Measurements from ENCODE around the gene IL1RAP.

The IL1RAP gene

DNA sequence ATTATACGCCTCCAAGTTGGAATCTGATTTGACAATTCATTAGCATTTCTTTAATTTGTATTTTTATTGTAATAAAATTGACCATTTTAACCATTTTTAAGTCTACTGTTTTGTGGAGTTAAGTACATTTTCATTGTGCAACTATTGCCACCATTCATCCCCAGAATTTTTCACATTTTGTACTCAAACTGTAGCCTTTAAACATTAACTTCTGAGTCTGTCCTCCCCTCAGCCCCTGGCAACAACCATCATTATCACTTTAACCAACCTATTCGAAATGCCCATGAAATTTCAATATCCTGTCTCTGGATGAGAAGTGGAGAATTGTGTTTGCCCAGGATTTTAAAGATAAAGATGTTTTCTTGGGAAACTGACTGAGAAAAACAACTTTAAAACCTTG lies 27.7 kb downstream of the IL1RAP start:
- DNase-seq (ENCODE audit: low read depth in 2 of 2), result no peak

DNA sequence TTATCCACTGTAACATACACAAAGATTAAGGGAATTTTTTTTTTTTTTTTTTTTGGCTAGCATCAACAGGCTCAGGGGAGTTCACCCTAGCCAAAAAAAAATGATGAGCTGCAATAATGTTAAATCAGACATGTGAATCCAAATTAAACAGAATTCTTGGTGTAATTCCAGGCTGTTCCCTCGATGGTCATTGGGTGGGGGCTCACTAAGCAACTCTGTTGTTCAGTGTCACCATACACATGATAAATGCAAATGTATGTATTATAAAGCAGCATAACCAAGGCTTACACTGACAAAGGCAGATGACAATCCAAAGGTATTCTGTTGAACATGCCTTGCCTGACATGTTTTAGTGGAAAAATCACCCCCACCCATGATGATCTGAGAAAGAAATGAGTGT lies 29.0 kb downstream of the IL1RAP start:
- no peak for DNase-seq (ENCODE audit: low read depth in 2 of 2)

DNA sequence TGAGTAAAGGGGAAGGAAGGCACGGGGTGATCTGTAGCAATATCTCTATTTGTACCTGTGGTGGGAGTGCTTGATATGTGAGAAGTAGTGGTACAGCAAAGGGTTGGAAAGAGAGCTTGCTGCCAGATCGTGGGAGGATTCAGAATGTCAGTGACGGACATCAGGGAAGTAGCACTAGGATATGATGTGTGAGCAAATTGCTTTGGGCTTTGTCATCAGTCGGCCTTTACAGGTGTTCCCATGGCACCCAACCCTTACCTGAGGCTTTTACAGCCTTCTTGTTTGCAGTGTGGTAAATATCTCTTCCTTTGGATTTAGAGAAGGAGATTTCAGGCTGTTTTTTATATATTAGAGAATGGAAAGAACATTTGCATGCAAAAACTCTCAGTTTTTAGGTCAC lies 29.8 kb downstream of the IL1RAP start:
- DNase-seq (ENCODE audit: low read depth in 2 of 2), result no peak

DNA sequence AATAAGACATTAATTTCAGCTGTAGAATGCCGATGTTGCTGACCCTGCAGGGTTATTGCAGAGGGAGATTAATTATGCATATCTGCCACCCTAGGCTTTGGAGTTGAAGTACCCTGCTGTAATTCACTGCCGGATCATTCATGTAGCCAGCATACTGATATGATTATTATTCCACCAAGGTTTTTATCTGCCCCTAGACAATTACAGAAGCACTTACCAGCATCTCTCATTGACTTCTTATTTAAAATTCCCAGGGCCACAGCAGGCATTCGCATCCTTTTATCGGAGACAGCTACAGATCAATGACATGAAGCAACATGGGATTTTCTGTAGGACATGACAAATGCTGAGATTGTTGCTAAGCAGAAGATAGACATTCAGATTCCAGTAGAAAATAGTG lies 31.3 kb downstream of the IL1RAP start:
- DNase-seq (ENCODE audit: low read depth in 2 of 2), result no peak

- no peak for DNase-seq (ENCODE audit: low read depth in 2 of 2)
These were observed 33.1 kb downstream of the IL1RAP start for GRCh38 chr3:190546881-190547510.

DNA sequence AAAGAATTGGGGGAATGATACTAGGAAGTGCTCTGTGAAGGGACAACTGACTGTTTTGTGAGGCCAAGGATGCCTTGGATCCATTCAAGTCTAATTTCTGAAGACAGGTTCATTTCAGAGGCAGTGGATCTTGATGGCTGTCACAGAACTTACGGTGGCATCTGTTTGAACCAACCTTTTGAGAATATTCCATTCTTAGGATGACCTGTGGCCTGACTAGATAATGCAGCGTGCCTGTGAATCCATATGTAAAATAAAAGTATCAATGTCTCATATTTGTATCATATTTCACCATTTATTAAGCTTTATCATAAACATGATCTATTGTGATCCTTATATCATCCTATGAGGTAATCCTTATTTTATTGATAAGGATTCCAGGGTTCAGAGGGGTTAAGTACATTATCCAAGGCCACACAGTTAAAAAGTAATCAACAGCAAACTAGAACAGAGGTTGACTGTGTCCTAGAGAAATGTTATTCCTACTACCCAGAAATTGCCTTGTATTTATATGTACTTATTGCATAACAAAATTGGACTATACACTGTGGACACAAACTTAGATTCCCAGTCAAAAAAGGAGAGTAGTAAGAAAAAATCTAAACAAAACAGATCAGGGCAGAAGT lies 34.3 kb downstream of the IL1RAP start:
- DNase-seq (ENCODE audit: low read depth in 2 of 2), result no peak

DNA sequence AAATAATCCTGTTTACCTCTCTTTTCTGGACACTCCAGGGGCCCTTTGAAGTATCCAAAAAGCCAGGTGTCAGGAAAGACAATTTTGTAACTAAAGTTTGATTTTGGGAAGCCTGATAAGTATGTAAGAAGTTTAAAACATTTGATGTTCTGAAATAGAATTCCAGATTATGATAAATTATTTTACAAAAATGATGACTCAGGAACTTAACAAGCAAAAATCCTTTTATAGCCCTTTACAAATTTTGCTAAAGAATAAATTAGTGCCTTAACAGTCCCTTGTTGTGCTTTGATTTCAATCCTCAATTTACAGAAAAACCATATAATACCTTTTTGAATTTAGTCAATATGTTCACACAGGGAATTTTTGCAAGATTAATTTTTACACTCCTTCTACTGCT lies 38.1 kb downstream of the IL1RAP start:
- DNase-seq (ENCODE audit: low read depth in 2 of 2), result no peak

DNA sequence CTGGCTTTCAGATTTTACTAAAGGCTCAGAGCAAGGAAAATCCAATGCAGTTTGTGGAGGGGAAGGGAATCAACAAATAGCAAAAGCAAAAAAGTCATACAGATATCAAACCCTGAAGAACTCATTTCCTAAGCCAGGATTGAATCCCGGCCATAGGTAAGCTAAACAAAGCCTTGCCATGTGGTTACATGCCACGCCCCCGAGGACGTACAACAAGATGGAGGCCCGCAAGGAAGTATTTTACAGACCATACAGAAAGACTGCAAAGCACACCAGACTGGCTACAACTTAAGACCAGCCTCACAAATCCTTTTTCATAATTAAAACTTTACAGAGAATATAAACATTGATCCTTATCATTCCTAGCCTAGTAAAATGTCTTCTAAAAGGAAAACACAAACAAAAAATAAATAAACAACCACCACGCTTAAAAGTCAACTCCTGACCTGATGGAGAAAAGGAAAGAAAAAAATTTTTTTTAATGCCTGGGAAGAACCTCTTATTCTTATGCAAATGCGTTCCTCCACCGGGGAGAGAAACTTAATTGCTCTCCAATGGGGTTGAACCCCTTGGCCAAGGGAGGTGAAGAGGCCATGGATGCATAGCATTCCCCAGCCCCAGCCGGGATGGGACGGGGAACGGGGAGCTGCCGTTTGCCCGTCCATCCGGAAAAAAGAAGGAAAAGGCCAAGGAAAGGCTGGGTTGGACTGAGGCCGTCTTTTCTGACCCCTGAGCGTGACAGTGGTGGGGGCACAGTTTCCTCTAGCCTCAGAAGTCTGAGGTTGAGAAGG lies 39.3 kb downstream of the IL1RAP start:
- DNase-seq (ENCODE audit: low read depth in 2 of 2), result no peak

GRCh38 chr3:190554197-190554596 lies 40.3 kb downstream of the IL1RAP start:
- no peak for DNase-seq (ENCODE audit: low read depth in 2 of 2)

DNA sequence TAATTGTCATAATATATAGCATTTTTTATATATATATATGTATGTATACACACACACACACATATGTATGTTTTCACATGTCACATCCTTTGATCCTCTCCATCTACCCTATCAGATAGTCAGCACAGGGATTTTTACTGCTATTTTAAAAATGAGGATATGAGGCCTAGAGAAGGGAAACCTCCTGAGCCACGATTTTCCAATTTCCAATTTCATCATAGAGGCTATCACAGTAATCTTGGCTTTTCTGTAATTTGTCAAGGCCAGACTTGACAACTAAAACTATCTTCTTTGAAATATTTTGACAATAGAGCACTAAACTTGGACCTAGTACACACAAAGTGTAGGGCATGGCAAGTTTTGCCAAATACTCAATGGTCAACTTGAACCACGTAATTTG lies 42.5 kb downstream of the IL1RAP start:
- no peak for DNase-seq (ENCODE audit: low read depth in 2 of 2)

DNA sequence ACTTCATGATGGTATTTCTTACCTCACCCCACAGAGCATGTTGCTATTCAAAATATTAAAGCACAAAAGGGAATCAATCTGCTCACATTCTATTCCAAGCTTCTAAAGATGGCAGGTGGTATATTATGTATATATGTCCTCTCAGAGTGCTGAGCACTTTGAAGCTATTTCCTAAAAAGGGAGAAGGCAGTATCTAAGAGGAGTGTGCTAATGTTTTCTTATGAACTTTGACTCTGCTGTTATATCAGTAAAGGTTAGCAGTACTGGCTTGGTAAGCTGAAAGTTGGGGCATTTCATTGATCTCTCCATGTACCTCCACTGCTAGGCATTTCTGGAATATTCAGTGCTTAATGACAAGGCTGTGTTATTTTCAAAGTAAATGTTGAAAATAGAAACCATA lies 43.4 kb downstream of the IL1RAP start:
- DNase-seq (ENCODE audit: low read depth in 2 of 2), result no peak

DNA sequence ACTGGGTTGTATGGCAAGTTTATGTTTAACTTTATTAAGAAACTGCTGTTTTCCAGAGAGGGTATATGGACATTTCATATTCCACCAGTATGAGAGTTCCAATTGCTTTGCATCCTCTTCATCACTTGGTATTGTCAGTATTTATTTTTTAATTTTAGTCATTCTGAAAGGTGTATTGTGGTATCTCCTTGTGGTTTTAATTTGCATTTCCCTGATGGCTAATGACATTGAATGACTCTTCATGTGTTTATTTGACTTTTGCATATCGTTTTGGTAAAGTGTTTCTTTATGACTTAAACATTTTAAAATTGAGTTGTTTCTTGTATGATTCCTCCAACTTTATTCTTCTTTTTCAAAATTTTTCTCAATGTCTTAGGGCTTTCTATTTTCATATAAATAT lies 44.4 kb downstream of the IL1RAP start:
- no peak for DNase-seq (ENCODE audit: low read depth in 2 of 2)

- DNase-seq (ENCODE audit: low read depth in 2 of 2), result no peak
These were observed 44.9 kb downstream of the IL1RAP start for GRCh38 chr3:190558796-190559195.

DNA sequence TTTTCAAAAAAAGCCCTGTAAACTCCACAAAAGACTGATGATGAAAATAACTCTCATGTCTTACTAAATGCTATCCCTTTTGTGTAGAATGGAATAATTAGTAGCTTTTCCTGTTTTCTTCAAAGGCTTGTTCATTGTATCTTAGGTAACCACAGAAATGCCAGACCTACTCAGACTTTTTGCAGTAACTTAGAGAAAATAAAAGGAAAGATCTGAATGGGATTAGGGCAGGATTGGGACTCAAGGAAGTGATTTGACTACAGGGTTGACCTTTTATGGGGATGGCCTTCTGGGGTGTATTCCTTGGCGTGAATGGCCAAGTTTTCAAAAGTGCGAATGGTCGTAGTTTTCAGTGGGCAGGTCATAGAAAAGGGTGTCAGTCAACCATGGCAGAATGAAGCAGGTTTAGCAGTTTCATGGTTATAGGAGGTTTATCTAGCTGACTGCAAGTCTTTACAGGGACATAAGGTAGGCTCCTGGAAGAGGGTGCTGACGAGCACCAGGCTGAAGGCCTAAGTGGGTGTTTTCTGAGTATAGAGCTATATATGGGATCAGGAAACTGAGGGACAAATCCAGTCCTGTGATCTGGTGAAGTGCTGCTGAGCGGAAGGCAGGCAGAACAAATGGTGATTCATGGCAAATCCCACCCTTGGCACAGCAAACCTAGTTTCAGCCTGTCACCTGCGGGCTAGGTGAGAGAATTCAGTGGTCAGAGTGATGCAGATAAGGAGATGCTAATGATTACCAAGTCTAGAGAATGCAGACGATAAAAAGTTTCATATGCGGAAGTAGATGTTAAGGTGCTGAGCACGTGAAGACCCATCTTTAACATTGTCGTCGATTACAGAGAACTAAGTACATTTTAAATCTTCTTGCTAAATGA lies 46.4 kb downstream of the IL1RAP start:
- DNase-seq (ENCODE audit: low read depth in 2 of 2), result no peak

- no peak for DNase-seq (ENCODE audit: low read depth in 2 of 2)
These were observed 49.1 kb downstream of the IL1RAP start for GRCh38 chr3:190562866-190563510.

- DNase-seq (ENCODE audit: low read depth in 2 of 2), result no peak
These were observed 50.3 kb downstream of the IL1RAP start for GRCh38 chr3:190564175-190564574.

DNA sequence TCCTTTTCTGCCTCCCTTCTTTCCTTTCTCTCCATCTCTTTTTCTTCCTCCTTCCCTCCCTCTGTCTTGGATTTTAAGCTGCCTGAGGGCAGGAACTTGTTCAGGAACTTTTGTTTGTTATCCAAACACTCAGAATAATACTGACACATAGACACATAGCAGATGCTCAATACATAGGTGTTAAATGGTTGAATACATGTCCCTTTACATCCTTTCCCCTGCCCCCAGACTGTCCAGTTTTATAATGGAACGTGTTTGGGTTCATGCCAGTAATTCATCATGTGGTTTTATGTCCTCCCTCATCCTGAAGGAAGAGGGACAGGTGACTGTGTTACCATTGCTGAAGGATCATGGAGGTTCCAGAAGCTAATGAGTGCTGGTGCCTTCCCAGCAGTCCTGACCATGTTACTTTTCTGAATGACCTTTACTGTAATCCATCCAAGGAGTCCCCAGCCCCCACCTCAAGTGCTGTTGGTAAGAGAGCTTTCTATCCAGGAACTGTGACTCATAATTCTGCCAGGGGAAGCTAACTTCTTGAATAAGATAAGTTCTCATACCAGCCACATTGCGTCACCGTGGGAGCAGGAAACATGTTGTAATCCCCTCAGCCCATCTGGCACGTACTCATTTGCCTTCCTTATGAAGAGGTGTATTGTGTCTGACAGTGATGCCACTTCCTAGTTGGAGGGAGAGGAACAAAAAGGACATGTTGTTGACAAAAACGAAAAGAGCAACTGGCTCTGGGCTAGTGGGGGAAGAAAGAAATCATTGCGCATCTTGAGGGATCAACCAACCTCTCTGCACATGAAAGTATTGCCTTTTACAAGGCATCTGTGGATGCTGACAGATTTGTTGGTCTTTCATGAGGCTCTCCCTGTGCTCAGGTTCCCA lies 52.4 kb downstream of the IL1RAP start:
- DNase-seq (ENCODE audit: low read depth in 2 of 2), result peak; percentile 24 to 60

- DNase-seq (ENCODE audit: low read depth in 2 of 2), result no peak
These were observed 54.2 kb downstream of the IL1RAP start for GRCh38 chr3:190568036-190568435.

GRCh38 chr3:190574473-190574872 lies 60.6 kb downstream of the IL1RAP start:
- DNase-seq (ENCODE audit: low read depth in 2 of 2), result no peak

GRCh38 chr3:190575437-190576185 lies 61.7 kb downstream of the IL1RAP start:
- DNase-seq (ENCODE audit: low read depth in 2 of 2), result no peak
